ENCODE results near the gene SCUBE3.
A peak's percentile ranks its signal among the peaks of the same experiment; 100 is the strongest.

SCUBE3 gene

DNA sequence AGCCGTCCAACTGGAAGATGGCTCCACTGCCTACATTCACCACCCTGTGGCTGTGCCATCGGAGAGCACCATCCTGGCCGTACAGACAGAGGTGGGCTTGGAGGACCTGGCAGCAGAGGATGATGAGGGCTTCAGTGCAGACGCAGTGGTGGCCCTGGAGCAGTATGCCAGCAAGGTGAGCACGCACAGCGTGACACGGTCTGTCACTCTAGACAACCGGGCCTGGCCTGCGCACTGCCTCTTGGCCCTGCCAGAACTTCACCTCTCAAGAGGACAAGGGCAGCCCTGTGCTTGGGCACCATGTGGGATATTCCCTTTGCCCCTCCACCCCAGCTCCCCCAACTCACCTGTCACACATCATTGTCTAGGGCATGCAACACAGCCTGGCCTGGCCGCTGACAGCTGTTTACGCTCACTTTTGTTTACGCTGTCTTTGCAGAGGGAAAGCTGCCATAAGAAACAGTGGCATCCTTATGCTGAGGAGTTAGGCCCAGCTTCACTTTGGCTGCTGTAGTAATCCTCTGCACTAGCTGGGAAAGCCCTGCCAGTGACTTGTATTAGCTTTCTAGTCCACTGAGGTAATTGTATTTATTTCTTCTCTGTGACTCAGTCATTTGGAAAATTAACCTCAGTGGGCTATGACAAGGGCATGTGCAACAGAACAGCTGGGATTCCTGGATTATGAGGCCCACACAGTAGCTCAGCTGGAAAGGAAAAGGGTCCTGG lies 74.1 kb downstream of the SCUBE3 start:
- ATAC-seq, result no peak
- H3K4me1 Mint-ChIP-seq, result no peaks in the 10 kb centered on the region
- no peaks in the 10 kb centered on the region for H3K27me3 Mint-ChIP-seq
- no peaks in the 10 kb centered on the region for H3K9me3 Mint-ChIP-seq
- H3K27ac Mint-ChIP-seq, result peak overlapping the region in 1 of 2 donors; percentile 81
- no peak for DNase-seq
- H3K4me3 Mint-ChIP-seq, result no peak overlapping the region

GRCh38 chr6:35288834-35289233 lies 75.1 kb downstream of the SCUBE3 start:
- no peak for DNase-seq
- Mint-ChIP-seq H3K27me3 (no peaks in the 10 kb centered on the region), H3K27ac (no peak overlapping the region), H3K4me3 (no peak overlapping the region), H3K4me1 (no peaks in the 10 kb centered on the region), H3K9me3 (no peaks in the 10 kb centered on the region)
- no peak for ATAC-seq

DNA sequence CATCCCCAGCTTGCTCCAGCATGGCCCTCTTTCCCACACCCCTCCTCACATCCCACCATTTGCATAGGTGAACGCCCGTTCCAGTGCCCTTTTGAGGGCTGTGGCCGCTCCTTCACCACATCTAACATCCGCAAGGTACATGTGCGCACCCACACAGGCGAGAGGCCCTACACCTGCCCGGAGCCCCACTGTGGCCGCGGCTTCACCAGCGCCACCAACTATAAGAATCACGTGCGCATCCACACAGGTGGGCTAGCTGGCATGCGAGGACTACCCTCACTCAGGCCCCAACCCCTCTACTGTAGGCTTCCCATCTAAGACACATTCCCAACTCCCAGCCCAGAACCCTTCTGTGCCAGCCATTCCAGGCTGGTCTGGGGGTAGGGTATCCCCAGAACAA lies 77.7 kb downstream of the SCUBE3 start:
- Mint-ChIP-seq H3K27me3 (no peaks in the 10 kb centered on the region), H3K9me3 (no peaks in the 10 kb centered on the region), H3K4me1 (peaks cover 9% of the 10 kb centered on the region), H3K4me3 (no peak overlapping the region), H3K27ac (peak overlapping the region in 1 of 2 donors; percentile 76)
- DNase-seq (no peak), ATAC-seq (no peak)

GRCh38 chr6:35292494-35292893 lies 78.7 kb downstream of the SCUBE3 start:
- Mint-ChIP-seq H3K9me3 (no peaks in the 10 kb centered on the region), H3K4me1 (peaks cover 19% of the 10 kb centered on the region), H3K4me3 (no peak overlapping the region), H3K27me3 (no peaks in the 10 kb centered on the region), H3K27ac (no peak overlapping the region)
- DNase-seq, result no peak
- ATAC-seq, result no peak

DNA sequence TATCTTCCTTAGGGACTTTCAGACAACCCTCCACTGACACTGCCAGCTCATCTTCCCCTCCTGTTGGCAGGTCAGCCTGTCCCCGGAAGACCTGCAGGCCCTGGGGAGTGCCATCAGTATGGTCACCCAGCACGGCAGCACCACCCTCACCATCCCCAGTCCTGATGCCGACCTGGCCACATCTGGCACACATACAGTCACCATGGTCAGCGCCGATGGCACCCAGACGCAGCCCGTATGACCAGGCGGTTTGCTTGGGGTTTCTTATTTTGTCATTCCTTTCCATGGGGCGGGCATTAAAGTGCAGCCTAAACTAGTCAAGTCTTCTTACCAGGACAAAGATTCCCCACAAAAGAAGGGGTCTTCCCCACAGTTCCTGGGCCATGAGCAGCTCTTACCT lies 79.9 kb downstream of the SCUBE3 start:
- DNase-seq (no peak), ATAC-seq (no peak)
- H3K4me3 Mint-ChIP-seq, result no peak overlapping the region
- H3K9me3 Mint-ChIP-seq, result no peaks in the 10 kb centered on the region
- H3K27me3 Mint-ChIP-seq, result no peaks in the 10 kb centered on the region
- H3K4me1 Mint-ChIP-seq, result peaks cover 21% of the 10 kb centered on the region
- H3K27ac Mint-ChIP-seq, result no peak overlapping the region

DNA sequence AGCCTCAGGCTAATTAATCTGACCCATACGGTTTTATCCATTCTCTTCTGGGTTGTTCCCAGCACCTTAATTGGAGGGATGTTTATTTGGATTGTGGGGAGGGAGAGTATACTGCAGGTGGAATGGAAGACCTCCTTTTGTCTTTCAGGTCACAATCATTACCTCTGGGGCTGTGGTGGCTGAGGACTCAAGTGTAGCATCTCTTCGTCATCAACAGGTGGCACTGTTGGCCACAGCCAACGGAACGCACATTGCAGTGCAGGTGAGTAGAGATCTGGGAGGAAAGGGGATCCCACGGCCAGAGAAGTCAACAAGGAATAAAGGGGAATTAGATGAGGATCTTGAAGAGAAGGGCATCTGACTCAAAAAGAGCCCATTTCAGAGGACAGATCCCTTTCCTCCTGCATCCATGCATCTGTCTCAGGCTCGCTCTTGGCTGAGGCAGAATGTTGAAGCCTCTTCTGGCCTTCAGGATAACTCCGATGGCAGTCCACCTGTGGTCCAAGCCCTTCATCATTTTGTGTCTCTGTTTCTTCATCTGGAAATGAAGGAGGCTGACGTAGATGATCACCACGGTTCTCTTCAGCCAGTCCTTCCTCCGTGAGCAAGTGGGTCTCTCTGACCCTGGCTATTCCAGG lies 80.7 kb downstream of the SCUBE3 start:
- no peaks in the 10 kb centered on the region for H3K27me3 Mint-ChIP-seq
- no peak overlapping the region for H3K27ac Mint-ChIP-seq
- ATAC-seq (no peak), DNase-seq (peak; percentile 29 to 43)
- H3K4me3 Mint-ChIP-seq, result no peak overlapping the region
- no peaks in the 10 kb centered on the region for H3K9me3 Mint-ChIP-seq
- H3K4me1 Mint-ChIP-seq, result peaks cover 24% of the 10 kb centered on the region

- no peak overlapping the region for H3K4me3 Mint-ChIP-seq
- H3K27ac Mint-ChIP-seq, result no peak overlapping the region
- H3K4me1 Mint-ChIP-seq, result peaks cover 30% of the 10 kb centered on the region
- DNase-seq (no peak), ATAC-seq (no peak)
- no peaks in the 10 kb centered on the region for H3K9me3 Mint-ChIP-seq
- no peaks in the 10 kb centered on the region for H3K27me3 Mint-ChIP-seq
These were observed 81.3 kb downstream of the SCUBE3 start for GRCh38 chr6:35295036-35295435.

DNA sequence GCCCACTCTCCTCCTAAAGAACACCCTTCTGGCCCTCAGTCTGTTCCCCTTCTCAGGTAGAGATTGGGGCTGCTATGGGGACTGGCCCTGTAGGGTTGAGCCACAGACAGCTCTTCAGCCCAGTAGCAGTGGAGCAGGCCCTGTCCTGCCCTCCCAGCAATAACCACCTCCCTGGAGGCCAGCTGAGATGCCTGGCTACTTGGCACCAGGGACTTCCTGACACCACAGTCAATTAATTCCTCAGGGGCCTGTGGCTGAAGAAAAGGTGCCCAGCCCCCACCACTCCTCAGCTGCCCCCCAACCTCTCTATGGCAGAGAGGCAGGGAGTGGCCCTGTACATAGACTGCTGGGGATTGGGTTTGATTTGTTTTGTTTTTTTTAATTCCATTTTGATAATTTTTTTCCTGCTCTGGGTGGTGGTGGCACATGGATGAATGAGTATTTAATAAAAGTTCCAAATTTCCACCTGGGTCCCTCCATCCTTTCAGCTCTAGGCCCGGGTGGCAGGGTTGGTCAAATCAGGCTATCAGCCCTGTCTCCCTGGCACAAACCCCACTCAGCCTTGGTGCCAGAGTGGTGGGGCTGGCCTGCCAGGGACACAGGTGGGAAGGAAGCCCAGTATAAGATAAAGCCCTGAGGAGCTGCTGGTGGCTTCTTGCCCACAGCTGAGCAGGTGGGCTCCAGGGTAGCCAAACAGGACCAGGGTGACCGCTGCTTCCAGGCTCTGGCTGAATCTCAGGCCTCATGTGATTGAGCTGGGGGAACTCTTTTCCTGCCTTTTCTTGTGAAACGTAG lies 82.0 kb downstream of the SCUBE3 start:
- no peak for ATAC-seq
- no peak overlapping the region for H3K4me3 Mint-ChIP-seq
- no peaks in the 10 kb centered on the region for H3K27me3 Mint-ChIP-seq
- H3K27ac Mint-ChIP-seq, result peak overlapping the region in 1 of 2 donors; percentile 67
- peaks cover 37% of the 10 kb centered on the region for H3K4me1 Mint-ChIP-seq
- no peak for DNase-seq
- H3K9me3 Mint-ChIP-seq, result no peaks in the 10 kb centered on the region

GRCh38 chr6:35296931-35297600 lies 83.3 kb downstream of the SCUBE3 start:
- ATAC-seq, result no peak

DNA sequence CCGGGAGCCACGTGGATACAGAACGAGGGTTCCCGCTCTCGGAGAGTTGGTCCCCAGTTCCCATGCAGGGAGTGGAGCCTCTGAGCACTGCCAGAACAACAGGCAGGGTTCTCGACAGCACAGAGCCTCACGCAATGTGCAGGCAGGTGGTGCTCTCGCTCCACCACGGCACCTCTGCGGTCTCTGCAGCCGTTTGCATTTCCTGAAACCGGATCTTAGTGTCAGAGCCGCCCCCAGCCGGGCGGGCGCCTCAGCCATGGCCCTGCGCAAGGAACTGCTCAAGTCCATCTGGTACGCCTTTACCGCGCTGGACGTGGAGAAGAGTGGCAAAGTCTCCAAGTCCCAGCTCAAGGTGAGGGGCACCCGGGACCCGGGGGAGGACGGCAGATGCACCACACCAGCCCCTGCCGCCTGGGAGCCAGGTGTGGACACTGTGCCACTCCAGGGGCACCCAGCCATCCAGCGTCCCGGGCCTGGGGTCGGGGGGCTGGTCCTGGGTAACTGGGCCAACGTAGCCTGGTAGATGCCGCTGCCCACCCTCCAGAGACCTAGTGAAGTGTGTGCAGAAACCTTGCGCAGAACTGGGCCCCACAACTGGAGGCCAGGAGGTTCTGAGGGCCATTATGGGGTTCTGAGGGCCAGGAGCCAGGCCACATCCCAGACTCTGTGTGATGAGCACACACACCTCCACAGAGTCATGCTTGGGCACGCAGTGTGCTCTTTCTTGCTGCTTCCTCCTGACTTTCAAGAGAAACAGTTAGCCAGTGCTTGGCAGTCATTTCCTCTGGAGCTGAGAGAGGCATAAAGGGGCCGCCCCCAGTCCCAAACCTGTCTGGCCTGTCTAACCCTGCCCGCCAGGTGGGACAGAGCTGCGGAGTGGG lies 84.1 kb downstream of the SCUBE3 start, which contains the start of gene DEF6:
DEF6 (plus strand) TSS at position 218 of the 881 bp plus-strand sequence; CDS start at position 257, 39 bp downstream.
- ATAC-seq (peak; percentile 89), DNase-seq (peak; percentile 83 to 89)
- H3K9me3 Mint-ChIP-seq, result no peaks in the 10 kb centered on the region
- peak within 1 kb of the TSS; percentile 86 to 87 for H3K27ac Mint-ChIP-seq
- H3K4me1 Mint-ChIP-seq, result peaks cover 58% of the 10 kb centered on the region
- H3K4me3 Mint-ChIP-seq, result peak within 1 kb of the TSS; percentile 82 to 85
- no peaks in the 10 kb centered on the region for H3K27me3 Mint-ChIP-seq

More at GRCh38 chr6:35296931-35297600, 83.3 kb downstream of the SCUBE3 start:
- H3K27ac Mint-ChIP-seq, result peak overlapping the region in 1 of 2 donors; percentile 87
- DNase-seq, result no peak
- H3K4me3 Mint-ChIP-seq, result peak overlapping the region; percentile 82 to 85
- no peaks in the 10 kb centered on the region for H3K27me3 Mint-ChIP-seq
- H3K4me1 Mint-ChIP-seq, result peaks cover 51% of the 10 kb centered on the region
- no peaks in the 10 kb centered on the region for H3K9me3 Mint-ChIP-seq

DNA sequence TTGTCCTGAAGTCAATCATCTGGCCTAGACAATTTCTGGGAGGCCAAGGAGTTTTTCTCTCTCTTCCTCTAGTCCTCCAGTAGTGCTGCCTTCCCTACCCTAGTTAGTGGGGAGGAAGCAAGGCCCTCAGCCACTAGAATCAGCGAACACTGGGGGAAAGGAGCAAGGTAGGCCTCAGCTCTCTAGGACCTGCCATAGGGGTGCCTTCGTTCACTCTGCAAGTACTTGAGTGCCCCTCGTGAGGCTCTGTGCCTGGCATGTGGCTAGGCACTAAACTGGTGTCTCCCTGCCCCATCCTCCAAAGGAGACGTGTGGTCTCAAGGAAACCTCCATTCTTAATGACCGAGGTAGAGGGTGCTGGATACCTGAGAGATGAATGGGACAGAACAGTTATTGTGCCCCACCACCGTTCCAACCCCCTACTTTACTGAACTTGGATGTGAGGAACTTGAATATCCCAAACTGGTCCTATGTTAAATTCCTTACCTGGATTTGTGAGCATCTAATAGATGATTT lies 84.9 kb downstream of the SCUBE3 start:
- Mint-ChIP-seq H3K4me1 (peaks cover 67% of the 10 kb centered on the region), H3K4me3 (peak overlapping the region; percentile 82 to 85), H3K27ac (peak overlapping the region; percentile 86 to 87), H3K27me3 (no peaks in the 10 kb centered on the region), H3K9me3 (no peaks in the 10 kb centered on the region)
- DNase-seq, result peak in 1 of 2 donors; percentile 30
- no peak for ATAC-seq

DNA sequence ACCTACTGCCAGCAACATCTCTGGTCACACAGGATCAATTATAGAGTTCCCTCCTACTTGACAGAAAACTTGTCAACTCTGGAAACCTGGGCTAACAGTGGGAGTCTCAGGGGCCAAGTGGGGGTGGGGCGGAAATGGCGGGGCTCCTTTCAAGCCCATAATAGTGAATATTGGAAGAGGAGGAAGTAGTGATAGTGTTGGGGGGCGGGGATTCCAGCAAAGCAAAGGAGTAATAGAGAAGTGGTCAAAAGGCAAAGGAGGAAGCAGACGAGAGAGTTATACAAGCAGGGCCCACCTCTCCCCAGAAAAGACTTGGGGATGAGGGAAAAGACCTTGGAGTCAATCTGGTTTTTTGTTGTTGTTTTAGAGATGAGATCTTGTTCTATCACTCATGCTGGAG lies 85.9 kb downstream of the SCUBE3 start:
- Mint-ChIP-seq H3K27me3 (no peaks in the 10 kb centered on the region), H3K4me3 (peak overlapping the region; percentile 82 to 85), H3K4me1 (peaks cover 71% of the 10 kb centered on the region), H3K27ac (peak overlapping the region; percentile 84 to 86), H3K9me3 (no peaks in the 10 kb centered on the region)
- ATAC-seq (no peak), DNase-seq (no peak)

DNA sequence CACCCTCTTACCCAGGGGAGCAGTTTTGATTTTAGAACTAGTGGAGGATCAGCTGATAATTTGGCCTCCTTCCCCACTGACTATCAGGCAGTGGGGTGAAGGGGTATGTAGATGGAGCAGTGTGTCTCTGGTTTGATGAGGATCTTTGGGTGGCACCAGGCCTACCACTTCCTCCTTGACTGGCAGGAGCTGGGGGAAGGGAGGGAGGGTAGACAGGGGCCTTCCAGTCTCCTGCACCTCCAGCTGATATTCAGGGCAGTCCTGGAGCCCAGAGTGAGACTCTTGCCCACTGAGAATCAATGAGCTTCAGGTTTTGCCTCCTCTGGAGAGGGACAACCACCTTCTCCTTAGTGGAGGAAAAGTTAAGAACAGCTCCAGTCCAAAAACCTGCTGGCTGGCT lies 87.1 kb downstream of the SCUBE3 start:
- ATAC-seq (no peak), DNase-seq (peak in 1 of 2 donors; percentile 32)
- H3K4me3 Mint-ChIP-seq, result peak overlapping the region; percentile 82 to 85
- peak overlapping the region in 1 of 2 donors; percentile 85 for H3K27ac Mint-ChIP-seq
- H3K27me3 Mint-ChIP-seq, result no peaks in the 10 kb centered on the region
- H3K9me3 Mint-ChIP-seq, result no peaks in the 10 kb centered on the region
- peaks cover 76% of the 10 kb centered on the region for H3K4me1 Mint-ChIP-seq
